Cardiac ventricle fibroblast (primary cell): ENCODE measurements around the gene GSTM2. TPM values are rescaled to one million over a fixed set of nuclear protein-coding genes. Genes with fewer than 3 reads are reported as not detected.

ENCODE experiments used
- total RNA-seq: library from RNA; depleted of rRNA; stranded (reverse); fragments of >200 nt; gene quantifications from 2 replicates; pipeline ENCODE4 v1.2.3, GENCODE V29; 2015

The GSTM2 gene
- 20.9 and 21.6 TPM in 2 replicates for total RNA-seq

GRCh38 chr1:109667452-109668122 lies at the start of gene GSTM2:
Gene GSTM2, plus strand, starts transcription at chr1:109668057. Its CDS starts 59 bp downstream, at chr1:109668116.

GRCh38 chr1:109619576-109620400 lies 48.1 kb upstream of the GSTM2 start, which contains the start of the genes AMPD2 and GNAT2:
Gene AMPD2, plus strand, starts transcription at chr1:109619837. Its CDS starts 1,339 bp downstream, at chr1:109621176.
Gene GNAT2, minus strand, starts transcription at chr1:109619616. Its CDS starts 6,746 bp downstream, at chr1:109612870.

GRCh38 chr1:109655615-109656519 lies 12.0 kb upstream of the GSTM2 start, which contains the start of gene GSTM4:
Gene GSTM4, plus strand, starts transcription at chr1:109656099. Its CDS starts 291 bp downstream, at chr1:109656390.

GRCh38 chr1:109687641-109688499 lies 20.0 kb downstream of the GSTM2 start, which contains the start of gene GSTM1:
Gene GSTM1, plus strand, starts transcription at chr1:109687817. Its CDS starts 57 bp downstream, at chr1:109687874.

GRCh38 chr1:109711593-109712320 lies 43.9 kb downstream of the GSTM2 start, which contains the start of gene GSTM5:
Gene GSTM5, plus strand, starts transcription at chr1:109712251. Its CDS starts 62 bp downstream, at chr1:109712313.

Other genes with a start within 250 kb of the GSTM2 start
- 27.3 and 27.6 TPM in 2 replicates for gene PSMA5, start 241.6 kb upstream of the GSTM2 start, total RNA-seq
- 0.29 and 1.00 TPM in 2 replicates for gene SYPL2, start 201.5 kb upstream of the GSTM2 start, total RNA-seq
- 2.2 and 3.7 TPM in 2 replicates for gene ATXN7L2, start 184.2 kb upstream of the GSTM2 start, total RNA-seq
- 3.8 and 5.2 TPM in 2 replicates for gene CYB561D1, start 174.0 kb upstream of the GSTM2 start, total RNA-seq
- gene AMIGO1, start 158.3 kb upstream of the GSTM2 start, total RNA-seq: 1.2 and 1.4 TPM in 2 replicates
- not detected in 2 replicates for gene GPR61, start 128.2 kb upstream of the GSTM2 start, total RNA-seq
- gene GNAI3, start 119.4 kb upstream of the GSTM2 start, total RNA-seq: 7.4 and 7.6 TPM in 2 replicates
- 0.68 TPM in 1 of 2 replicates, not detected in the other for gene GNAT2, start 48.4 kb upstream of the GSTM2 start, total RNA-seq
- gene AMPD2, start 48.2 kb upstream of the GSTM2 start, total RNA-seq: 48.8 and 73.6 TPM in 2 replicates
- 19.7 and 39.6 TPM in 2 replicates for gene GSTM4, start 12.0 kb upstream of the GSTM2 start, total RNA-seq
- gene GSTM1, start 19.8 kb downstream of the GSTM2 start, total RNA-seq: not detected in 2 replicates
- 4.4 and 7.1 TPM in 2 replicates for gene GSTM5, start 44.2 kb downstream of the GSTM2 start, total RNA-seq
- gene GSTM3, start 73.0 kb downstream of the GSTM2 start, total RNA-seq: 135 and 155 TPM in 2 replicates
- gene EPS8L3, start 95.9 kb downstream of the GSTM2 start, total RNA-seq: not detected in 2 replicates
- gene CSF1, start 242.8 kb downstream of the GSTM2 start, total RNA-seq: 261 and 268 TPM in 2 replicates